ENCODE data around the gene YWHAE. TPM values are rescaled to one million over a fixed set of nuclear protein-coding genes. Genes with fewer than 3 reads are reported as not detected.

Gene YWHAE
- total RNA-seq (2021; ENCODE audit: unreplicated experiment) (537 TPM), Bru-seq, nascent RNA (percentile 96 among the genes with signal in this experiment), BruChase-seq, experiment 1, labeled RNA remaining after a 2-hour chase (percentile 95 among the genes with signal in this experiment), BruChase-seq, experiment 2, labeled RNA remaining after a 6-hour chase (percentile 97 among the genes with signal in this experiment)
- 662 TPM for polyA plus RNA-seq (2012; ENCODE audit: insufficient read length)
- long read RNA-seq, transcript YWHAE-208 (7 exons, 1,818 nt) = minor isoform, 8 of 487 reads
- long read RNA-seq, transcript YWHAE-201 (6 exons, 2,211 nt) = major isoform, 420 of 487 reads
- long read RNA-seq, transcript YWHAE-205 (2 exons, 465 nt) = minor isoform, 13 of 487 reads
- long read RNA-seq, partial matches to known transcripts = 5 of 487 reads
- long read RNA-seq, other reads (novel, unspliced or antisense) = 37 of 487 reads

DNA sequence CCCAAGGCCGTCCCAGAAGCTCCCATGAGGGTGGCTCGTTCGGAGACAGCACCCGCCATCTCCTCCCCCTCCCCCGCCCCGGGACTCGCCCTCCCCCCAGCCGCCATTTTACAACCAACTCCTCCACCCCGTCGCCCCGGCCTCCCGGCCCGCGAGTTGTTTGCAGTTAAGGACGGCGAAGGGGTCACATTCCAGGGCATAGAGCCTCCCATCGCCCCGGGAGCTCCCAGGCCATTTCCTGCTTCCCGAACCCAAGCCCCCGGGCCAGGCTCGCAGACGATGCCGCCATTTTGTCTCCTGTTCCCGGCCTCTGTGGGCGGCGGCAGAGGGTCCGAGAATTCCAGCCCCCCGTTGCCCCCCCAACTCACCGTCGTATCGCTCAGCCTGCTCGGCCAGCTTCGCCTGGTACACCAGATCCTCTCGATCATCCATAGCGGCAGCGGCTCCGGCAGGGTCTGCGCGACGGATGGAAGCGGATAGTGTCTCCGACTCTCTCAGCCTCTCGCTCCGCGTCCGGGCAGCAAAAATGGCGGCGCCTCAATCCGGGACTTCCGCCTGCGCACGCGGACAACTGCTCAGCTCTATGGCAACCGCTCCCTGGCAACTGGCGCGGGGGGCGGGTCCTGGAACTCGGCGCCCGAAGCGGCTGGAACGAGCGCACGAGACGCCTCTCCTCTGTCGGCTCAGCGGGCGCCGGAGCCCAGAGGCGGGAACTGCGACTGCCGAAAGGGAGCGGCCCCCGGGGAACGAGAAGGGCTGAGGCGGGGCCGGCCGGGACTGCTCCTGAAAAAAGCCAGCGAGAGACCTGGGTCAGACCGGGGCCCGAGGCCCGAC lies at the start of gene YWHAE:
Gene YWHAE, minus strand, starts transcription at position 544 of the 834 bp plus-strand sequence. Its CDS starts 112 bp downstream, at position 432.
- POLR2A ChIA-PET = interaction anchor here (0.6 to 0.7 kb wide), 2 partner anchors 12 to 19 kb away, joined by 3 read pairs; no protein-coding TSS in a partner anchor
- Histone ChIP-seq H3K4me1 (ENCODE audit: control insufficient read depth, insufficient read depth, low read length) (peaks cover 13% of the 10 kb centered on the region), H3K36me3 (ENCODE audit: control insufficient read depth, insufficient read depth, low read length) (peaks cover 4% of the 10 kb centered on the region), H3K9me3 (ENCODE audit: control insufficient read depth, insufficient read depth, low read depth, low read length) (no peaks in the 10 kb centered on the region), H3K27me3 (ENCODE audit: control insufficient read depth, insufficient read depth, low read length) (no peaks in the 10 kb centered on the region), H3K4me3 (ENCODE audit: low read depth in 2 of 2, low read length in 2 of 2) (peak within 1 kb of the TSS; percentile 78 to 93), H3K27ac (ENCODE audit: low read length) (peak within 1 kb of the TSS; percentile 94)
- peak; percentile 97 for ATAC-seq
- TF ChIP-seq SIN3A (IDR thresholded peaks at IDR 0.05; ENCODE audit: borderline replicate concordance, insufficient read depth, low read depth, low read length) (peak; percentile 39; the same call in 1 of the 2 replicates), POLR2AphosphoS5 (IDR thresholded peaks at IDR 0.05; ENCODE audit: low read depth, low read length) (peak; percentile 85), TCF7L2 (IDR thresholded peaks at IDR 0.05; ENCODE audit: low read depth, low read length) (peak; percentile 58; the same call in 1 of the 2 replicates)
- TF ChIP-seq, protein P1, sequence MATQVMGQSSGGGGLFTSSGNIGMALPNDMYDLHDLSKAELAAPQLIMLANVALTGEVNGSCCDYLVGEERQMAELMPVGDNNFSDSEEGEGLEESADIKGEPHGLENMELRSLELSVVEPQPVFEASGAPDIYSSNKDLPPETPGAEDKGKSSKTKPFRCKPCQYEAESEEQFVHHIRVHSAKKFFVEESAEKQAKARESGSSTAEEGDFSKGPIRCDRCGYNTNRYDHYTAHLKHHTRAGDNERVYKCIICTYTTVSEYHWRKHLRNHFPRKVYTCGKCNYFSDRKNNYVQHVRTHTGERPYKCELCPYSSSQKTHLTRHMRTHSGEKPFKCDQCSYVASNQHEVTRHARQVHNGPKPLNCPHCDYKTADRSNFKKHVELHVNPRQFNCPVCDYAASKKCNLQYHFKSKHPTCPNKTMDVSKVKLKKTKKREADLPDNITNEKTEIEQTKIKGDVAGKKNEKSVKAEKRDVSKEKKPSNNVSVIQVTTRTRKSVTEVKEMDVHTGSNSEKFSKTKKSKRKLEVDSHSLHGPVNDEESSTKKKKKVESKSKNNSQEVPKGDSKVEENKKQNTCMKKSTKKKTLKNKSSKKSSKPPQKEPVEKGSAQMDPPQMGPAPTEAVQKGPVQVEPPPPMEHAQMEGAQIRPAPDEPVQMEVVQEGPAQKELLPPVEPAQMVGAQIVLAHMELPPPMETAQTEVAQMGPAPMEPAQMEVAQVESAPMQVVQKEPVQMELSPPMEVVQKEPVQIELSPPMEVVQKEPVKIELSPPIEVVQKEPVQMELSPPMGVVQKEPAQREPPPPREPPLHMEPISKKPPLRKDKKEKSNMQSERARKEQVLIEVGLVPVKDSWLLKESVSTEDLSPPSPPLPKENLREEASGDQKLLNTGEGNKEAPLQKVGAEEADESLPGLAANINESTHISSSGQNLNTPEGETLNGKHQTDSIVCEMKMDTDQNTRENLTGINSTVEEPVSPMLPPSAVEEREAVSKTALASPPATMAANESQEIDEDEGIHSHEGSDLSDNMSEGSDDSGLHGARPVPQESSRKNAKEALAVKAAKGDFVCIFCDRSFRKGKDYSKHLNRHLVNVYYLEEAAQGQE (IDR thresholded peaks at IDR 0.05; ENCODE audit: insufficient read depth in 1 of 2, low read depth in 2 of 2, low read length in 1 of 2) = peak in 1 of 2 experiments; percentile 19; a peak in 1 of 4 replicates
- TF ChIP-seq, protein P2, sequence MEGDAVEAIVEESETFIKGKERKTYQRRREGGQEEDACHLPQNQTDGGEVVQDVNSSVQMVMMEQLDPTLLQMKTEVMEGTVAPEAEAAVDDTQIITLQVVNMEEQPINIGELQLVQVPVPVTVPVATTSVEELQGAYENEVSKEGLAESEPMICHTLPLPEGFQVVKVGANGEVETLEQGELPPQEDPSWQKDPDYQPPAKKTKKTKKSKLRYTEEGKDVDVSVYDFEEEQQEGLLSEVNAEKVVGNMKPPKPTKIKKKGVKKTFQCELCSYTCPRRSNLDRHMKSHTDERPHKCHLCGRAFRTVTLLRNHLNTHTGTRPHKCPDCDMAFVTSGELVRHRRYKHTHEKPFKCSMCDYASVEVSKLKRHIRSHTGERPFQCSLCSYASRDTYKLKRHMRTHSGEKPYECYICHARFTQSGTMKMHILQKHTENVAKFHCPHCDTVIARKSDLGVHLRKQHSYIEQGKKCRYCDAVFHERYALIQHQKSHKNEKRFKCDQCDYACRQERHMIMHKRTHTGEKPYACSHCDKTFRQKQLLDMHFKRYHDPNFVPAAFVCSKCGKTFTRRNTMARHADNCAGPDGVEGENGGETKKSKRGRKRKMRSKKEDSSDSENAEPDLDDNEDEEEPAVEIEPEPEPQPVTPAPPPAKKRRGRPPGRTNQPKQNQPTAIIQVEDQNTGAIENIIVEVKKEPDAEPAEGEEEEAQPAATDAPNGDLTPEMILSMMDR (IDR thresholded peaks at IDR 0.05) = no peak
- no TSS peak for BruUV-seq (replicated peaks)
- in situ Hi-C loops (cut with HindIII; ENCODE audit: low pct_unique_long_range_greater_than_20kb, low sequenced_read_pairs) (no loop called here), intact Hi-C loops (cut with micrococcal nuclease; ENCODE audit: unreplicated experiment) (no loop called here)
- CTCF ChIA-PET = no interaction called here
- peak; percentile 71 for DNase-seq (ENCODE audit: low read depth, low spot score)

DNA sequence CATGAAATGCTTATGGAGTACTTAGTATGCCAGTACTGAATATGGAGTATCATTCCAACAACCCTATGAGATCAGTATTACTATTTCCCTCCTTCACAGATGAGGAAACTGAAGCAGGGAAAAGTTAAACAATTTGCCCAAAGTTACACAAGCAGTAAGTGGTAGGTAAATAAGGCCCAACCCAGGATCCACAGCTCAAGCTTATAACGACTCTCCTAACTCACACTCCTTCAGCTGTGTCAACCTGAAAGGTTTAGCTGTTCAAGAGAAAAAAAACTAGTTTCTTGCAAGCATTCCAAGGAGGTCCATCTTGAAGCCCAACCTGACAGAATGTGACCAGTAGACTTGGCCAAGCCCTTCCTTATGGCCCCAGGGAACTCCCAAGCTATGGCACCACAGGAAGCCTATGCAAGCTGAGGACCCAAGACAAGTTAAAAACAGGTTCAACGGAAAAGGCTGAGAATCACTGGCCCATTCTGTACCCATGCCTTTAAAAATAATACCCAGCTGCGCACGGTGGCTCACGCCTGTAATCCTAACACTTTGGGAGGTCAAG lies 49.5 kb upstream of the YWHAE start:
- in situ Hi-C loops (cut with HindIII; ENCODE audit: low pct_unique_long_range_greater_than_20kb, low sequenced_read_pairs) = no loop called here
- Histone ChIP-seq H3K27me3 (ENCODE audit: control insufficient read depth, insufficient read depth, low read length) (no peaks in the 10 kb centered on the region), H3K27ac (ENCODE audit: low read length) (no peak overlapping the region), H3K36me3 (ENCODE audit: control insufficient read depth, insufficient read depth, low read length) (no peaks in the 10 kb centered on the region; the same call in 1 of the 2 replicates), H3K4me3 (ENCODE audit: low read depth in 2 of 2, low read length in 2 of 2) (no peak overlapping the region), H3K9me3 (ENCODE audit: control insufficient read depth, insufficient read depth, low read depth, low read length) (no peaks in the 10 kb centered on the region), H3K4me1 (ENCODE audit: control insufficient read depth, insufficient read depth, low read length) (peaks cover 21% of the 10 kb centered on the region)
- TF ChIP-seq POLR2AphosphoS5 (IDR thresholded peaks at IDR 0.05; ENCODE audit: low read depth, low read length) (no peak), SIN3A (IDR thresholded peaks at IDR 0.05; ENCODE audit: borderline replicate concordance, insufficient read depth, low read depth, low read length) (no peak), TCF7L2 (IDR thresholded peaks at IDR 0.05; ENCODE audit: low read depth, low read length) (no peak)
- TF ChIP-seq, protein P2 (IDR thresholded peaks at IDR 0.05) = no peak
- TF ChIP-seq, protein P1 (IDR thresholded peaks at IDR 0.05; ENCODE audit: insufficient read depth in 1 of 2, low read depth in 2 of 2, low read length in 1 of 2) = no peak
- no peak for ATAC-seq
- intact Hi-C loops (cut with micrococcal nuclease; ENCODE audit: unreplicated experiment) = no loop called here
- no peak for DNase-seq (ENCODE audit: low read depth, low spot score)
- ChIA-PET POLR2A (no interaction called here), CTCF (no interaction called here)
- no TSS peak for BruUV-seq (replicated peaks)

Measured in Panc1 (cell line).